H9 (cell line): Measurements from ENCODE around the gene BEST3. TPM values are rescaled to one million over a fixed set of nuclear protein-coding genes. Genes with fewer than 3 reads are reported as not detected.

Source experiments
- DNase-seq: peaks from one replicate; pipeline ENCODE4 v3.0.0-alpha.2; 2017
- H2AFZ ChIP-seq: one replicate; pipeline ENCODE4 v1.6.1; 2013; ENCODE audit warnings: mild to moderate bottlenecking, low read length, control low read depth, moderate library complexity
- H2AK5ac ChIP-seq: 2 replicates; pipeline ENCODE4 v1.6.1; 2013; ENCODE audit warnings: low read length, control low read depth, mixed read lengths; ENCODE audit not compliant: insufficient read length
- H2BK120ac ChIP-seq: one replicate; pipeline ENCODE4 v1.6.1; 2013; ENCODE audit warnings: low read depth, mild to moderate bottlenecking, low read length, control low read depth, inconsistent platforms; ENCODE audit not compliant: poor library complexity, severe bottlenecking
- H2BK12ac ChIP-seq: 2 replicates; pipeline ENCODE4 v1.6.1; 2013; ENCODE audit warnings: low read length, control low read depth, mixed read lengths, low read depth; ENCODE audit not compliant: insufficient read length
- H2BK15ac ChIP-seq: 2 replicates; pipeline ENCODE4 v1.6.1; 2013; ENCODE audit warnings: low read depth, low read length, control low read depth
- H2BK20ac ChIP-seq: one replicate; pipeline ENCODE4 v1.6.1; 2013; ENCODE audit warnings: low read depth, mild to moderate bottlenecking, low read length, control low read depth, inconsistent platforms; ENCODE audit not compliant: poor library complexity, severe bottlenecking
- H2BK5ac ChIP-seq: 2 replicates; pipeline ENCODE4 v1.6.1; 2013; ENCODE audit warnings: low read length, control low read depth, mixed read lengths; ENCODE audit not compliant: insufficient read length
- H3K14ac ChIP-seq: 2 replicates; pipeline ENCODE4 v1.6.1; 2013; ENCODE audit warnings: low read length, control low read depth; ENCODE audit not compliant: insufficient read depth
- H3K18ac ChIP-seq: 2 replicates; pipeline ENCODE4 v1.6.1; 2013; ENCODE audit warnings: low read depth, mild to moderate bottlenecking, mixed read lengths, low read length, control low read depth; ENCODE audit not compliant: insufficient read length
- H3K23ac ChIP-seq: 2 replicates; pipeline ENCODE4 v1.6.1; 2013; ENCODE audit warnings: low read length, control low read depth, mixed read lengths, low read depth; ENCODE audit not compliant: insufficient read length
- H3K23me2 ChIP-seq: 2 replicates; pipeline ENCODE4 v1.6.1; 2013; ENCODE audit warnings: low read depth, mild to moderate bottlenecking, mixed read lengths, low read length, control low read depth; ENCODE audit not compliant: insufficient read length, poor library complexity, severe bottlenecking
- H3K27ac ChIP-seq: 2 replicates; pipeline ENCODE4 v1.5.1; 2013; ENCODE audit warnings: low read length, control low read depth, mixed read lengths, low read depth; ENCODE audit not compliant: insufficient read length
- H3K27me3 ChIP-seq: 2 replicates; pipeline ENCODE4 v1.6.1; 2013; ENCODE audit warnings: low read length, control low read depth, inconsistent platforms; ENCODE audit not compliant: insufficient read depth
- H3K4ac ChIP-seq: 2 replicates; pipeline ENCODE4 v1.6.1; 2013; ENCODE audit warnings: low read depth, mild to moderate bottlenecking, control low read depth, inconsistent platforms, low read length, moderate library complexity
- H3K4me1 ChIP-seq: 2 replicates; pipeline ENCODE4 v1.6.1; 2013; ENCODE audit warnings: low read length, control low read depth, inconsistent platforms; ENCODE audit not compliant: insufficient read depth
- H3K4me2 ChIP-seq: 2 replicates; pipeline ENCODE4 v1.6.1; 2013; ENCODE audit warnings: low read length, control low read depth, mixed read lengths; ENCODE audit not compliant: insufficient read length, insufficient read depth
- H3K56ac ChIP-seq: 2 replicates; pipeline ENCODE4 v1.6.1; 2013; ENCODE audit warnings: low read depth, mild to moderate bottlenecking, mixed read lengths, low read length, control low read depth; ENCODE audit not compliant: insufficient read length
- H3K79me1 ChIP-seq: 2 replicates; pipeline ENCODE4 v1.6.1; 2013; ENCODE audit warnings: low read depth, mild to moderate bottlenecking, moderate library complexity, low read length, control low read depth, inconsistent platforms; ENCODE audit not compliant: insufficient read depth, poor library complexity, severe bottlenecking
- H3K79me2 ChIP-seq: 2 replicates; pipeline ENCODE4 v1.6.1; 2013; ENCODE audit warnings: low read length, control low read depth, inconsistent platforms; ENCODE audit not compliant: insufficient read depth
- H3K9ac ChIP-seq: 2 replicates; pipeline ENCODE4 v1.6.1; 2013; ENCODE audit warnings: low read length, control low read depth, mixed read lengths; ENCODE audit not compliant: insufficient read length; ENCODE audit errors: extremely low read depth
- H3K9me3 ChIP-seq: one replicate; pipeline ENCODE4 v1.6.1; 2013; ENCODE audit warnings: low read depth, low read length, inconsistent platforms; ENCODE audit not compliant: control insufficient read depth
- H3T11ph ChIP-seq: one replicate; pipeline ENCODE4 v1.6.1; 2013; ENCODE audit warnings: mild to moderate bottlenecking, low read length, control low read depth, inconsistent platforms
- H4K20me1 ChIP-seq: one replicate; pipeline ENCODE4 v1.6.1; 2013; ENCODE audit not compliant: control insufficient read depth, insufficient read length, insufficient read depth
- H4K5ac ChIP-seq: 2 replicates; pipeline ENCODE4 v1.6.1; 2013; ENCODE audit warnings: low read depth, mild to moderate bottlenecking, mixed read lengths, low read length, control low read depth; ENCODE audit not compliant: insufficient read length
- H4K8ac ChIP-seq: replicated peaks from 2 replicates; pipeline ENCODE4 v1.6.1; 2013; ENCODE audit warnings: low read length, control low read depth, mixed read lengths, low read depth; ENCODE audit not compliant: insufficient read length
- H4K91ac ChIP-seq: 2 replicates; pipeline ENCODE4 v1.6.1; 2013; ENCODE audit warnings: low read depth, mild to moderate bottlenecking, moderate library complexity, mixed read lengths, low read length, control low read depth; ENCODE audit not compliant: insufficient read length
- H3K27ac Mint-ChIP-seq, 3 experiments: 2 replicates in 2 of 3; 3 replicates in 1 of 3; pipeline ENCODE4 v1.8.0; 2020 to 2021; ENCODE audit warnings: mixed read lengths in 3 of 3, mild to moderate bottlenecking in 1 of 3, moderate library complexity in 1 of 3
- H3K27me3 Mint-ChIP-seq: 2 replicates; pipeline ENCODE4 v1.8.0; 2021; ENCODE audit warnings: low read depth, mild to moderate bottlenecking, moderate library complexity, mixed read lengths
- H3K36me3 Mint-ChIP-seq, 3 experiments: 2 replicates in 2 of 3; 3 replicates in 1 of 3; pipeline ENCODE4 v1.8.0; 2020 to 2021; ENCODE audit warnings: low read depth in 3 of 3, mixed read lengths in 3 of 3; ENCODE audit not compliant: insufficient read depth in 1 of 3
- H3K4me1 Mint-ChIP-seq, 2 experiments: 2 replicates each; pipeline ENCODE4 v1.8.0; 2020; ENCODE audit warnings: mixed read lengths in 2 of 2
- H3K4me3 Mint-ChIP-seq, 2 experiments: 2 replicates in 1 of 2; 3 replicates in 1 of 2; pipeline ENCODE4 v1.8.0; 2020 to 2021; ENCODE audit warnings: mild to moderate bottlenecking in 2 of 2, mixed read lengths in 2 of 2, moderate library complexity in 1 of 2
- H3K9me3 Mint-ChIP-seq, 2 experiments: 2 replicates in 1 of 2; 3 replicates in 1 of 2; pipeline ENCODE4 v1.8.0; 2020; ENCODE audit warnings: mild to moderate bottlenecking in 2 of 2, mixed read lengths in 2 of 2, moderate library complexity in 1 of 2
- CTCF ChIP-seq: fragments of 200-600 bp; sonication (generic); conservative IDR thresholded peaks from 3 replicates; pipeline ENCODE4 v1.8.0; 2021; ENCODE audit warnings: antibody characterized with exemption, mild to moderate bottlenecking
- WGBS: extraction: QIAGEN DNeasy Blood & Tissue Kit; methylation state at CpG from one replicate; pipeline ENCODE4 v1.1.7; 2013; ENCODE audit warnings: missing lambda C conversion rate, low lambda C conversion rate, mixed read lengths; ENCODE audit not compliant: insufficient read length; ENCODE audit errors: extremely low coverage; 5-methylcytosine and 5-hydroxymethylcytosine counted together
- total RNA-seq: library from RNA; stranded (reverse); gene quantifications from 2 replicates; pipeline ENCODE4 v1.2.1, GENCODE V29; 2021

Gene BEST3
- total RNA-seq, 1 experiment from 2014 or later: 0.42 TPM

- no CpG with 5 or more reads among the region's 8 CpGs for WGBS
- no peak for TF ChIP-seq CTCF
- no peak overlapping the region for H2AK5ac ChIP-seq
- H2BK12ac ChIP-seq: no peak overlapping the region
- Mint-ChIP-seq H3K9me3 (no peaks in the 10 kb centered on the region), H3K4me3 (no peak overlapping the region), H3K27ac (no peak overlapping the region), H3K27me3 (no peaks in the 10 kb centered on the region), H3K4me1 (no peaks in the 10 kb centered on the region), H3K36me3 (no peaks in the 10 kb centered on the region)
- no peak overlapping the region for H3K4ac ChIP-seq
- H3T11ph ChIP-seq: no peak overlapping the region
- H2BK120ac ChIP-seq: no peak overlapping the region
- H3K27ac ChIP-seq: no peak overlapping the region
- no peak overlapping the region for H3K14ac ChIP-seq
- no peak overlapping the region for H2BK15ac ChIP-seq
- H2BK20ac ChIP-seq: no peak overlapping the region
- H3K23me2 ChIP-seq: no peaks in the 10 kb centered on the region
- DNase-seq: no peak
- no peak overlapping the region for H2AFZ ChIP-seq
- no peak overlapping the region for H2BK5ac ChIP-seq
- no peak overlapping the region for H4K91ac ChIP-seq
- no peaks in the 10 kb centered on the region for H3K9me3 ChIP-seq
- H3K27me3 ChIP-seq: no peaks in the 10 kb centered on the region
- H4K20me1 ChIP-seq: no peaks in the 10 kb centered on the region
- H3K56ac ChIP-seq: no peak overlapping the region
- no peak overlapping the region for H3K9ac ChIP-seq
- H3K79me2 ChIP-seq: no peaks in the 10 kb centered on the region
- H4K8ac ChIP-seq: no peak overlapping the region
- no peak overlapping the region for H3K4me2 ChIP-seq
- H3K18ac ChIP-seq: no peak overlapping the region
- H4K5ac ChIP-seq: no peak overlapping the region
- no peak overlapping the region for H3K23ac ChIP-seq
- H3K4me1 ChIP-seq: no peaks in the 10 kb centered on the region
- H3K79me1 ChIP-seq: no peaks in the 10 kb centered on the region
These were observed 45.4 kb downstream of the BEST3 start for GRCh38 chr12:69653703-69654102.
